ENCODE results near the gene TFDP1. TPM values are rescaled to one million over a fixed set of nuclear protein-coding genes. Genes with fewer than 3 reads are reported as not detected.

The TFDP1 gene
- total RNA-seq, 4 donors from 2014 or later = 24.3 to 164 (median 49.1) TPM

- intact Hi-C loops (cut with DNase I; ENCODE audit: low total_unique reads) = no loop called here
- no peak overlapping the region for H3K27ac ChIP-seq
Measured at GRCh38 chr13:113616991-113617749, 32.6 kb downstream of the TFDP1 start.

GRCh38 chr13:113617961-113618360, 33.4 kb downstream of the TFDP1 start:
- no peak overlapping the region for H3K27ac ChIP-seq
- H3K27me3 ChIP-seq = no peaks in the 10 kb centered on the region
- H3K4me1 ChIP-seq = no peaks in the 10 kb centered on the region
- DNase-seq = no peak
- TF ChIP-seq CTCF (IDR thresholded peaks at IDR 0.05) (no peak), EP300 (IDR thresholded peaks at IDR 0.05; ENCODE audit: low read depth) (no peak), POLR2A (IDR thresholded peaks at IDR 0.05) (no peak), POLR2AphosphoS5 (IDR thresholded peaks at IDR 0.05) (no peak)
- H3K4me3 ChIP-seq = no peak overlapping the region
- whole genome bisulfite sequencing, 2 donors (ENCODE audit: low coverage in 1 of 2) = 88 to 91% methylated on average over 3 to 5 of the region's 5 CpGs
- peaks cover 0 to 1% (median 0%) of the 10 kb centered on the region in 4 donors for H3K36me3 ChIP-seq
- intact Hi-C loops (cut with DNase I; ENCODE audit: low total_unique reads) (no loop called here), in situ Hi-C loops (cut with MboI; ENCODE audit: low pct_ligation_motif_present in 1 of 4, low pct_unique_long_range_greater_than_20kb in 1 of 4, low sequenced_read_pairs in 3 of 4) (no loop called here)
- no peaks in the 10 kb centered on the region for H3K9me3 ChIP-seq

More at GRCh38 chr13:113616991-113617749, 32.6 kb downstream of the TFDP1 start:
- no peaks in the 10 kb centered on the region for H3K9me3 ChIP-seq
- DNase-seq = no peak
- H3K36me3 ChIP-seq = no peaks in the 10 kb centered on the region
- no peak overlapping the region for H3K4me3 ChIP-seq
- H3K4me1 ChIP-seq = no peaks in the 10 kb centered on the region
- 90% methylated on average over 18 of the region's 18 CpGs; no CpG with 5 or more reads in 1 of the 2 donors for WGBS, 2 donors (ENCODE audit: low coverage in 1 of 2)
- in situ Hi-C loops (cut with MboI; ENCODE audit: low pct_ligation_motif_present in 1 of 4, low pct_unique_long_range_greater_than_20kb in 1 of 4, low sequenced_read_pairs in 3 of 4) = no loop called here
- H3K27me3 ChIP-seq = no peaks in the 10 kb centered on the region
- no peak for TF ChIP-seq CTCF (IDR thresholded peaks at IDR 0.05)
- TF ChIP-seq POLR2AphosphoS5 (IDR thresholded peaks at IDR 0.05) = no peak
- TF ChIP-seq POLR2A (IDR thresholded peaks at IDR 0.05) = no peak
- TF ChIP-seq EP300 (IDR thresholded peaks at IDR 0.05; ENCODE audit: low read depth) = no peak

- WGBS, 2 donors (ENCODE audit: low coverage in 1 of 2) = 94% methylated on average over 7 of the region's 7 CpGs; no CpG with 5 or more reads in 1 of the 2 donors
- Histone ChIP-seq H3K9me3 (no peaks in the 10 kb centered on the region), H3K4me1 (no peaks in the 10 kb centered on the region), H3K27ac (no peak overlapping the region), H3K4me3 (no peak overlapping the region), H3K36me3 (peaks cover 0 to 3% (median 0%) of the 10 kb centered on the region in 4 donors), H3K27me3 (no peaks in the 10 kb centered on the region)
- in situ Hi-C loops (cut with MboI; ENCODE audit: low pct_ligation_motif_present in 1 of 4, low pct_unique_long_range_greater_than_20kb in 1 of 4, low sequenced_read_pairs in 3 of 4) (no loop called here), intact Hi-C loops (cut with DNase I; ENCODE audit: low total_unique reads) (no loop called here)
- TF ChIP-seq CTCF (IDR thresholded peaks at IDR 0.05) (no peak), POLR2A (IDR thresholded peaks at IDR 0.05) (no peak), POLR2AphosphoS5 (IDR thresholded peaks at IDR 0.05) (no peak), EP300 (IDR thresholded peaks at IDR 0.05; ENCODE audit: low read depth) (no peak)
- no peak for DNase-seq
Measured at GRCh38 chr13:113618455-113618854, 33.9 kb downstream of the TFDP1 start.

- H3K4me3 ChIP-seq = no peak overlapping the region
- TF ChIP-seq CTCF (IDR thresholded peaks at IDR 0.05) (no peak), EP300 (IDR thresholded peaks at IDR 0.05; ENCODE audit: low read depth) (no peak), POLR2A (IDR thresholded peaks at IDR 0.05) (no peak), POLR2AphosphoS5 (IDR thresholded peaks at IDR 0.05) (no peak)
- no peak overlapping the region for H3K27ac ChIP-seq
- H3K36me3 ChIP-seq = peaks cover 0 to 7% (median 0%) of the 10 kb centered on the region in 4 donors
- intact Hi-C loops (cut with DNase I; ENCODE audit: low total_unique reads) = no loop called here
- no peaks in the 10 kb centered on the region for H3K4me1 ChIP-seq
- no peak for DNase-seq
- in situ Hi-C loops (cut with MboI; ENCODE audit: low pct_ligation_motif_present in 1 of 4, low pct_unique_long_range_greater_than_20kb in 1 of 4, low sequenced_read_pairs in 3 of 4) = no loop called here
- no peaks in the 10 kb centered on the region for H3K27me3 ChIP-seq
- no peaks in the 10 kb centered on the region for H3K9me3 ChIP-seq
- 83 to 87% methylated on average over 5 to 15 of the region's 15 CpGs for WGBS, 2 donors (ENCODE audit: low coverage in 1 of 2)
Measured at GRCh38 chr13:113620036-113620796, 35.7 kb downstream of the TFDP1 start.

Measured in transverse colon (tissue), 4 donors.